Measurements from ENCODE around the gene EFR3B.

The EFR3B gene

GRCh38 chr2:25044990-25045389, 3.1 kb downstream of the EFR3B start:
- Mint-ChIP-seq H3K9me3 (no peaks in the 10 kb centered on the region), H3K4me3 (peak overlapping the region; percentile 36), H3K27ac (no peak overlapping the region), H3K27me3 (peaks cover 57% of the 10 kb centered on the region), H3K4me1 (ENCODE audit: low read depth) (peaks cover 33% of the 10 kb centered on the region), H3K36me3 (ENCODE audit: low read depth) (no peaks in the 10 kb centered on the region)

GRCh38 chr2:25049422-25049821, 7.5 kb downstream of the EFR3B start:
- Mint-ChIP-seq H3K9me3 (no peaks in the 10 kb centered on the region), H3K27me3 (peaks cover 38% of the 10 kb centered on the region), H3K4me1 (ENCODE audit: low read depth) (peaks cover 9% of the 10 kb centered on the region), H3K4me3 (no peak overlapping the region), H3K27ac (peak overlapping the region; percentile 53), H3K36me3 (ENCODE audit: low read depth) (no peaks in the 10 kb centered on the region)

GRCh38 chr2:25050128-25050527, 8.3 kb downstream of the EFR3B start:
- Mint-ChIP-seq H3K9me3 (no peaks in the 10 kb centered on the region), H3K27ac (no peak overlapping the region), H3K27me3 (peaks cover 31% of the 10 kb centered on the region), H3K36me3 (ENCODE audit: low read depth) (no peaks in the 10 kb centered on the region), H3K4me3 (no peak overlapping the region), H3K4me1 (ENCODE audit: low read depth) (peaks cover 2% of the 10 kb centered on the region)

GRCh38 chr2:25053041-25053440, 11.2 kb downstream of the EFR3B start:
- Mint-ChIP-seq H3K4me3 (no peak overlapping the region), H3K9me3 (no peaks in the 10 kb centered on the region), H3K27me3 (peaks cover 16% of the 10 kb centered on the region), H3K27ac (no peak overlapping the region), H3K36me3 (ENCODE audit: low read depth) (no peaks in the 10 kb centered on the region), H3K4me1 (ENCODE audit: low read depth) (no peaks in the 10 kb centered on the region)

GRCh38 chr2:25054720-25055119, 12.8 kb downstream of the EFR3B start:
- Mint-ChIP-seq H3K9me3 (no peaks in the 10 kb centered on the region), H3K27me3 (peaks cover 9% of the 10 kb centered on the region), H3K4me3 (no peak overlapping the region), H3K4me1 (ENCODE audit: low read depth) (no peaks in the 10 kb centered on the region), H3K27ac (no peak overlapping the region), H3K36me3 (ENCODE audit: low read depth) (no peaks in the 10 kb centered on the region)

GRCh38 chr2:25055376-25055920, 13.6 kb downstream of the EFR3B start:
- H3K27ac Mint-ChIP-seq = no peak overlapping the region
- H3K9me3 Mint-ChIP-seq = no peaks in the 10 kb centered on the region
- H3K4me1 Mint-ChIP-seq (ENCODE audit: low read depth) = no peaks in the 10 kb centered on the region

GRCh38 chr2:25056098-25056821, 14.4 kb downstream of the EFR3B start:
- Mint-ChIP-seq H3K36me3 (ENCODE audit: low read depth) (no peaks in the 10 kb centered on the region), H3K27ac (no peak overlapping the region), H3K4me3 (no peak overlapping the region), H3K4me1 (ENCODE audit: low read depth) (no peaks in the 10 kb centered on the region), H3K9me3 (no peaks in the 10 kb centered on the region), H3K27me3 (peaks cover 5% of the 10 kb centered on the region)

More at GRCh38 chr2:25055376-25055920, 13.6 kb downstream of the EFR3B start:
- Mint-ChIP-seq H3K27me3 (peaks cover 5% of the 10 kb centered on the region), H3K36me3 (ENCODE audit: low read depth) (no peaks in the 10 kb centered on the region), H3K4me3 (no peak overlapping the region)

- H3K4me1 Mint-ChIP-seq (ENCODE audit: low read depth) = peaks cover 6% of the 10 kb centered on the region
- H3K36me3 Mint-ChIP-seq (ENCODE audit: low read depth) = no peaks in the 10 kb centered on the region
- H3K27me3 Mint-ChIP-seq = no peaks in the 10 kb centered on the region
- peaks cover 6% of the 10 kb centered on the region for H3K9me3 Mint-ChIP-seq
- H3K4me3 Mint-ChIP-seq = no peak overlapping the region
- H3K27ac Mint-ChIP-seq = no peak overlapping the region
These were observed 20.6 kb downstream of the EFR3B start for GRCh38 chr2:25062511-25062917.

GRCh38 chr2:25063876-25064660, 22.2 kb downstream of the EFR3B start:
- H3K27ac Mint-ChIP-seq = no peak overlapping the region
- H3K4me1 Mint-ChIP-seq (ENCODE audit: low read depth) = peaks cover 6% of the 10 kb centered on the region
- peaks cover 6% of the 10 kb centered on the region for H3K9me3 Mint-ChIP-seq
- no peaks in the 10 kb centered on the region for H3K27me3 Mint-ChIP-seq
- H3K36me3 Mint-ChIP-seq (ENCODE audit: low read depth) = no peaks in the 10 kb centered on the region
- no peak overlapping the region for H3K4me3 Mint-ChIP-seq

- peaks cover 6% of the 10 kb centered on the region for H3K4me1 Mint-ChIP-seq (ENCODE audit: low read depth)
- no peak overlapping the region for H3K4me3 Mint-ChIP-seq
- H3K27ac Mint-ChIP-seq = no peak overlapping the region
- no peaks in the 10 kb centered on the region for H3K36me3 Mint-ChIP-seq (ENCODE audit: low read depth)
- peaks cover 6% of the 10 kb centered on the region for H3K9me3 Mint-ChIP-seq
- H3K27me3 Mint-ChIP-seq = no peaks in the 10 kb centered on the region
These were observed 23.9 kb downstream of the EFR3B start for GRCh38 chr2:25065768-25066167.

- H3K9me3 Mint-ChIP-seq = peaks cover 6% of the 10 kb centered on the region
- peaks cover 6% of the 10 kb centered on the region for H3K4me1 Mint-ChIP-seq (ENCODE audit: low read depth)
- no peak overlapping the region for H3K4me3 Mint-ChIP-seq
- no peak overlapping the region for H3K27ac Mint-ChIP-seq
- H3K36me3 Mint-ChIP-seq (ENCODE audit: low read depth) = no peaks in the 10 kb centered on the region
- no peaks in the 10 kb centered on the region for H3K27me3 Mint-ChIP-seq
These were observed 24.6 kb downstream of the EFR3B start for GRCh38 chr2:25066455-25066854.

GRCh38 chr2:25068217-25068616, 26.3 kb downstream of the EFR3B start:
- no peaks in the 10 kb centered on the region for H3K27me3 Mint-ChIP-seq
- H3K36me3 Mint-ChIP-seq (ENCODE audit: low read depth) = no peaks in the 10 kb centered on the region
- no peak overlapping the region for H3K27ac Mint-ChIP-seq
- H3K9me3 Mint-ChIP-seq = peaks cover 6% of the 10 kb centered on the region
- no peak overlapping the region for H3K4me3 Mint-ChIP-seq
- H3K4me1 Mint-ChIP-seq (ENCODE audit: low read depth) = peaks cover 6% of the 10 kb centered on the region

- Mint-ChIP-seq H3K36me3 (ENCODE audit: low read depth) (no peaks in the 10 kb centered on the region), H3K27ac (no peak overlapping the region), H3K4me1 (ENCODE audit: low read depth) (no peaks in the 10 kb centered on the region), H3K4me3 (no peak overlapping the region), H3K27me3 (no peaks in the 10 kb centered on the region), H3K9me3 (no peaks in the 10 kb centered on the region)
These were observed 30.1 kb downstream of the EFR3B start for GRCh38 chr2:25071966-25072365.

- no peaks in the 10 kb centered on the region for H3K9me3 Mint-ChIP-seq
- no peaks in the 10 kb centered on the region for H3K27me3 Mint-ChIP-seq
- H3K27ac Mint-ChIP-seq = no peak overlapping the region
- no peaks in the 10 kb centered on the region for H3K4me1 Mint-ChIP-seq (ENCODE audit: low read depth)
- H3K36me3 Mint-ChIP-seq (ENCODE audit: low read depth) = no peaks in the 10 kb centered on the region
- no peak overlapping the region for H3K4me3 Mint-ChIP-seq
These were observed 30.7 kb downstream of the EFR3B start for GRCh38 chr2:25072606-25073005.

GRCh38 chr2:25073025-25073424, 31.1 kb downstream of the EFR3B start:
- Mint-ChIP-seq H3K4me3 (no peak overlapping the region), H3K27me3 (peaks cover 1% of the 10 kb centered on the region), H3K36me3 (ENCODE audit: low read depth) (no peaks in the 10 kb centered on the region), H3K9me3 (no peaks in the 10 kb centered on the region), H3K27ac (no peak overlapping the region), H3K4me1 (ENCODE audit: low read depth) (no peaks in the 10 kb centered on the region)
